Measurements from ENCODE around the gene HSPH1.

Gene HSPH1

GRCh38 chr13:31175847-31176532 is 14.3 kb upstream of the HSPH1 start:
- no peak for DNase-seq

GRCh38 chr13:31174018-31174417 is 12.3 kb upstream of the HSPH1 start:
- no peak for DNase-seq

- no peak for DNase-seq
Measured at GRCh38 chr13:31172535-31172934, 10.8 kb upstream of the HSPH1 start.

- DNase-seq = no peak
Measured at GRCh38 chr13:31172001-31172400, 10.3 kb upstream of the HSPH1 start.

- DNase-seq = no peak
Measured at GRCh38 chr13:31168736-31169135, 7.0 kb upstream of the HSPH1 start.

- DNase-seq = no peak
Measured at GRCh38 chr13:31168166-31168565, 6.5 kb upstream of the HSPH1 start.

DNA sequence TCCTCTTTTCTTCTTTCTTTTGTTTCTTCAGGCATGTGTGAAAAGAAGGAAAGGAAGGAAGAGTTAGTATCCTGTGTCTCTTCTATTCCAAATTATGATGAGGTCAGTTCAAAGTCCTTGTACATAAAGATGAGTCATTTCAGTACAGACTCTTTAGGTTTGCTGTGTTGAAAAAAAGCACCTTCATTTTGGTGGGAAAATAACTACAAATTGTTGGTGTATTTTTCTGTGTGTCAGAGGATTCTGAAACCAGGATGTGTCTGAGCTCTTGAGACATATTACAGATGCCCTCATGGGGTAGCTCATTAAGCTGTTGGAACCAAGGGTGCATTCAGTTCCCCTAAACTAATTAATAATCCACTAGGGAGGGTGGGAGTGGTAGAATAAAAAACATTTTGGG is 5.8 kb upstream of the HSPH1 start:
- no peak for DNase-seq

GRCh38 chr13:31166591-31166990 is 4.9 kb upstream of the HSPH1 start:
- DNase-seq = no peak

- peak; percentile 96 to 100 (median 100) for DNase-seq
Measured at GRCh38 chr13:31162151-31163008, 676 bp upstream of the HSPH1 start.

DNA sequence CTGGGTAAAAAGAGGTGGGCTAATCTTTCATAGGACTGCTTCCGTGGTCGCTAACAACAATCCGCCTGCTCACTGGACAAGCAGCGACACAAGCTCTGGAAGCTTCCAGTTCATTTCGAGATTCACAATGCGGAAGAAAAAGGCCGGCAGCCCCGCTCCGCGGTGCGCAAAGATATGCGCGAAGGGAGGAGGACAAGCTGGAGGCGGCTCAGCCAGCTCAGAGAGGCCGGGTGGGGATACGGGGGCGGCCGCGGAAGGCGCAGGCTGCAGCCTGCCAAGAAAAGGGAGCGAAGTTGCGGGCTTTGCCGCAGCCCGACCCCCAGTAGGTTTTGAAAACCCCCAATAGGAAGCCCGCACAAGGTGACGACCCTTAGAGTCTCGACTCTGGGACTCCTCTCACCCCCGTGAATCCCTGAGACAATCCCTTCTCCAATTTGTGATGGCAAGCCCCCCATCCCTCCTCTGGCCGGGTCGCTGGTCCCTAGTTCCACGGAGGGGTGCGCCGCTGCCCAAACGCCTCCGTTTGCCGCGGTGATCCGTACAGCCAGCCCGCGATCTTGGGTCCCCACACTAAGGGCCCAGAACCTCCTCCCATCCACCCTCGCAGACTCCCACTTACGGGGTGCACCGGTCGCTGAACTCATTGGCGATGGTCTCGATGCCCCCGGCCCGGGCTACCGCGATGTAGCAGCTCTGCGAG is 697 bp downstream of the HSPH1 start:
- DNase-seq = peak; percentile 17 to 64 (median 49)

- DNase-seq = no peak
Measured at GRCh38 chr13:31159306-31159705, 2.4 kb downstream of the HSPH1 start.

- no peak for DNase-seq
Measured at GRCh38 chr13:31154939-31155338, 6.8 kb downstream of the HSPH1 start.

GRCh38 chr13:31151837-31152236 is 9.9 kb downstream of the HSPH1 start:
- DNase-seq = no peak

GRCh38 chr13:31150315-31150985 is 11.3 kb downstream of the HSPH1 start:
- no peak for DNase-seq

DNA sequence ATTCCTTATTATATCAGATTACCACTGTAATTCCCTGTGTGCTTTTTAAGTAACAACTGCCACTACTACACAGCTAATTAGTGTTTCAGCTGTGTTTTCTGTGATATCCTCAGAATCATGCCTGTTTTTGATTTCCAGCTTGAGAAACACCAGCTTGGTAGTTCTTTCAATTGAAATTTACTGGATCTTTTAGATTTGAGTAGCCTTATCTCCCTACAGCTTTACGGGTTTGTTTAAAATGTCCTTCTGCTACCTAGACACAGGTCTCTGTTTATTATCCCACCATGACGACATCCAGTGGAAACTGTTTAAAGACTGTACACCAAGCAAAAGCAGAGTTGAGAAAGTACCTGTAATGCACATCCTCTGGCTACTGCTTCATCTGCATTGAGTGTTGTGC is 12.1 kb downstream of the HSPH1 start:
- no peak for DNase-seq

GRCh38 chr13:31145417-31145816 is 16.3 kb downstream of the HSPH1 start:
- no peak for DNase-seq

- DNase-seq = no peak
Measured at GRCh38 chr13:31138515-31138914, 23.2 kb downstream of the HSPH1 start.

DNA sequence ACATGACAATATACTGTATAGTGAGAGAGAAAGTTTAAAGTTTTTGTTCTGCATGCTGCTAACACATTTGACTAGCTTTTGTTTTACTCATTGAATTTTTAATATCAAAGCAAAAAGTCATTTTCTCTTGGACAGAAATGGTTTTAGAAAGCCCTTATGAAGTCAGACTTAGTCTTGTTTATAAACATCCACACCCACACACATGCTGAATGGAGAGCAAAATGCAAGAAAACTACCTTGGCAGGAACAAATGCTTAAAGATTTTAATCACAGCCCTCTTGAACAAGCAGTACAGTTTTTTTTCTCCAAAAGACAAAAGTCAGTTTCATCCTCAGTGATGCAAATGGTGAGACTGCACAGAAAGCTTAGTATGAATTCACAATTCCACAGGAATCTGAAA is 25.0 kb downstream of the HSPH1 start:
- DNase-seq = no peak

GRCh38 chr13:31134039-31134711 is 27.5 kb downstream of the HSPH1 start:
- DNase-seq = no peak

DNA sequence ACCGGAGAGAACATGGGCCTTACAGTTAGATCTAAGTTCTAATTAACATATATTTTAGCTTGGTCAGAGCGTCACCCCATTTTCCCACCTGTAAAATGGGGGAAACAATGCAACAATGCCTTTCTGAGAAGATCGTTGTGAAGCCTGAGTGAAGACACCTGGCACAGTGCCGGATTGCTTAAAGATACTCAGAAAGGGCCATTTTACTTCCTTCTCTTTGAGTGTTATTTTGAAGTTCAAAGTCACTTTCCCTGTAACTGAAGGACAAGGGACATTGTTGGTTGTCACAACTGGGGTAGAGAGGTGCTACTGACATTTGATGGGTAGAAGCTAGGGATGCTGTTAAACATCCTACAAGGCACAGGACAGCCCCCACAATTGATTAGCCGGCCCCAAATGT is 28.1 kb downstream of the HSPH1 start:
- no peak for DNase-seq

- no peak for DNase-seq
Measured at GRCh38 chr13:31131470-31131961, 30.2 kb downstream of the HSPH1 start.

GRCh38 chr13:31129419-31129818 is 32.3 kb downstream of the HSPH1 start:
- DNase-seq = no peak

Measured in stimulated activated naive CD4-positive, alpha-beta T cell (primary cell).